ENCODE measurements around the gene AFAP1.
"Not testable (repeated sequence)": the region's sequence is repeated elsewhere in the genome, so short reads cannot be mapped to it uniquely, and the experiment has no call there.

The AFAP1 gene

GRCh38 chr4:7918981-7919380 lies 20.7 kb downstream of the AFAP1 start:
- no peak for DNase-seq (ENCODE audit: low read depth in 3 of 3, low spot score in 1 of 3)

DNA sequence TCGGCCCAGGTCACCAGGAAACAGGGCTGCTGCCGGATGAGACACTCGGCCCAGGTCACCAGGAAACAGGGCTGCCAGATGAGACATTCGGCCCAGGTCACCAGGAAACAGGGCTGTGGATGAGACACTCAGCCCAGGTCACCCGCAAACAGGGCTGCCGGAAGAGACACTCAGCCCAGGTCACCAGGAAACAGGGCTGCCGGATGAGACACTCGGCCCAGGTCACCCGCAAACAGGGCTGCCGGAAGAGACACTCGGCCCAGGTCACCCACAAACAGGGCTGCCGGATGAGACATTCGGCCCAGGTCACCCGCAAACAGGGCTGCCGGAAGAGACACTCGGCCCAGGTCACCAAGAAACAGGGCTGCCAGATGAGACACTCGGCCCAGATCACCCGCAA lies 21.5 kb downstream of the AFAP1 start:
- DNase-seq (ENCODE audit: low read depth in 3 of 3, low spot score in 1 of 3), result not testable (repeated sequence)

- DNase-seq (ENCODE audit: low read depth in 3 of 3, low spot score in 1 of 3), result no peak
Measured at GRCh38 chr4:7917669-7918068, 22.0 kb downstream of the AFAP1 start.

DNA sequence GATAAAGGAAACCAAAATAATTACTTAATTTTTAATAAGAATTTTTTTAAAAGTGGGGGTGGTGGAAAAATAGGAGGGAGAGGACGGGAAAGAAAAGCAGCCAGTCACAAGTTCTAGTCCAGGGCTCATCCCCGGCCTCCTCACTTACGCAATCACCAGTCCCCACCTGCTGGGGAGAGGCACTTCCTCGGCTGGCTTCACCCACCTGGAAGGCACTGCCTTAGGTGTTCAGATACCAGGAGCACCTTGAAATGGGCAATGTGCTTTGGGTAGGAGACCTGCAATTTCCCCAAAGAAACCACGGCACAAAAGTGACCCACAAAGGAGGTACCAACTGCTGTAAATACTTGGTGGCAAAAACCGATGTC lies 23.8 kb downstream of the AFAP1 start:
- DNase-seq (ENCODE audit: low read depth in 3 of 3, low spot score in 1 of 3), result no peak

DNA sequence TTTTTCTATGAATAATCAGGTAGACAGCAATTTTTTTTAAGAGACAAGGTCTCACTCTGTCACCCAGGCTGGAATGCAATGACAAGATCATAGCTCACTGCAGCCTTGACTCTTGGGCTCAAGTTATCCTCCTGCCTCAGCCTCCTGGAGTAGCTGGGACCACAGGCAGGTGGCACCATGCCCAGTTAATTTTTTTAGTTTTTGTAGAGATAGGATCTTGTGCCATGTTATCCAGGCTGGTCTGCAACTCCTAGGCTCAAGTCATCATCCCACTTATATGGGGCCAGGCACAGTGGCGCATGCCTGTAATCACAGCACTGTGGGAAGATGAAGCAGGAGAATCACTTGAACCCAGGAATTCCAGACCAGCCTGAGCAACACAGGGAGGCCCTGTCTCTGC lies 26.8 kb downstream of the AFAP1 start:
- no peak for DNase-seq (ENCODE audit: low read depth in 3 of 3, low spot score in 1 of 3)

GRCh38 chr4:7910952-7911578 lies 28.6 kb downstream of the AFAP1 start:
- DNase-seq (ENCODE audit: low read depth in 3 of 3, low spot score in 1 of 3), result no peak

- no peak for DNase-seq (ENCODE audit: low read depth in 3 of 3, low spot score in 1 of 3)
Measured at GRCh38 chr4:7910263-7910896, 29.3 kb downstream of the AFAP1 start.

GRCh38 chr4:7909463-7910262 lies 30.0 kb downstream of the AFAP1 start:
- no peak for DNase-seq (ENCODE audit: low read depth in 3 of 3, low spot score in 1 of 3)

GRCh38 chr4:7908668-7909067 lies 31.0 kb downstream of the AFAP1 start:
- DNase-seq (ENCODE audit: low read depth in 3 of 3, low spot score in 1 of 3), result no peak

DNA sequence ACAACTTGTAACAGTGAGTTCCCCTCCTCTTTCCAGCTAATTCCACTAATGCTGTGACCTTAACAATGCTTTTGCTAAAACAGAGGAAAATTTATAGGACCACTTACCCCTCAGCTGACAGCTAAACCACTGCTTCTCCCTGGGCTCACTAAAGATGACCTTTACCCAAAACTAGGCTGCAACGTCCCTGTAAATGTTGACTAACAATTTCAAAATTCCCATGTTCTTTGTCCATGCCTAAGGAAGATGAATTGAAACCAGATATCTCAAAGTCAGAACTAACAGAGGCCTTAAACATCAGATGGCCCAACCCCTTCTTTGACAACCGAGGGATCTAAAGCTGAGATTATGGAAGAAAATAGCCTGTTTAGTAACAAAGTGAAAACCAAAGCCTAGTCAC lies 32.5 kb downstream of the AFAP1 start:
- DNase-seq (ENCODE audit: low read depth in 3 of 3, low spot score in 1 of 3), result no peak

DNA sequence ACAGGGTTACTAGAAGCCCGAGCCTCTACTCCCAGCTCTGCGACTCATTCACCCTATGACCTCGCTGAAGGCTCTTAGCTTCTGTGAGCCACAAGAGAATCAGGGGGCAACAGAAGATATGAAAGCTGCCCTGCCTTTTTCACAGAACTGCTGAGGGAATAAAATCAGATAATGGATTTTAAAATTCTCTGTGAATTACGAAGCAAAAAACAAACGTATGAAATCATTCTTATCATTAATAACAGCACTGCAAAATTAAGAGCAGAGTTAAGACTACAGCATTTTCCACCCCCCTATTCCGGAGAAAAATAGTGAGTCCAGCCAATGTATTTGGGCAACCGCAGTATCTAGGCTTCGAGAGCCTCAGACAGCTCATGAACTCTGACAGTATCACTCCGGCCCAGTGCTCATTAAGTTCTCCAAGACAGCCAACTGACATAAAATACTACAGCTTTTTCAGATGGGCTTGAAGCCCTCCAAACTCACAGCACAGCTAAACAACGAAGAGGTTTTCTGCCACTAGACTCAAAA lies 33.4 kb downstream of the AFAP1 start:
- no peak for DNase-seq (ENCODE audit: low read depth in 3 of 3, low spot score in 1 of 3)

- DNase-seq (ENCODE audit: low read depth in 3 of 3, low spot score in 1 of 3), result no peak
Measured at GRCh38 chr4:7904952-7905915, 34.4 kb downstream of the AFAP1 start.

GRCh38 chr4:7903791-7904516 lies 35.7 kb downstream of the AFAP1 start:
- no peak for DNase-seq (ENCODE audit: low read depth in 3 of 3, low spot score in 1 of 3)

DNA sequence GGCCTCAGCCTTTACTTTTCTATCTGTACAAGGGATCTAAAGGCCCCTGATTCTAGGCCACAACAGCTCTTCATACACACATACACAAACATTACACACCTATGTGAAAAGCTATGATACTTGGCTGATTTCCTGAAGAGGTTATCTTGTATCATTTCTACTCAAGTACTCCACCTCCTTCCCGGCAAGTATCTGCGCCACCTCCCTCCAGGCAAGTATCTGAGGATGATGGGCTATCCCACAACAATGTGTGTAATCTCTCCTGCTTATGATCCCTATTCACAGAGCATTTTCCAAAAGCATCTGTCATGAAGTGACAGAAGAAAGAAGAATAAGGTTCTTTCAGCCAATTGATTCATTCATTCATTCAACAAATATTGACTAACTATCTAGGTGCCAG lies 36.8 kb downstream of the AFAP1 start:
- DNase-seq (ENCODE audit: low read depth in 3 of 3, low spot score in 1 of 3), result no peak

- DNase-seq (ENCODE audit: low read depth in 3 of 3, low spot score in 1 of 3), result no peak
Measured at GRCh38 chr4:7902101-7902553, 37.5 kb downstream of the AFAP1 start.

GRCh38 chr4:7901311-7901885 lies 38.3 kb downstream of the AFAP1 start:
- no peak for DNase-seq (ENCODE audit: low read depth in 3 of 3, low spot score in 1 of 3)

DNA sequence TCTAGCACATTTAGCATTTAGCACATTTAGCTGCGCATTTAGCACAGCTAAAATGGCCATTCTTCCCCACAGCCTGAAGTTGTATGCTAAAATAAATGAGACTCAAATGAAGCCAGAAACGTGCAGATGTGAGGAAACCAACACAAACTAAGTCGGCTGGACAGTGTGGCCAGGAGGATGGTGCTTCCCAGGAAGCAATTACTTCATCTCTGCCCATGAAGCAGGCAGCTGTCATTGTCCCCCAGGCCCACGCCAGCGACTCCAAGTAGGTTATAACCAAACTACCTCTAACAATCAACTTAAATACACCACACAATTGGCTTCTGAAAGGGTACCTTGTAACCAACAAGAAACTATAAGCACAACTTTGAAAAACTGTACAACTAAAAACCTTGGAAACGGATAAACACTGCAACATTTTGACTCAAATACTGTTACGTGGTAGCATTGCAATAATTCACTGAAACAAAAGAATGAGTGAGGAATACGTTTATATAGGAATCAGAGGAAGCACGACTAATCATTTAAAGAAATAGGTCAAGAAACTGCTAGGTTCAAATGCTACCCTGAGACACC lies 39.2 kb downstream of the AFAP1 start:
- DNase-seq (ENCODE audit: low read depth in 3 of 3, low spot score in 1 of 3), result no peak

DNA sequence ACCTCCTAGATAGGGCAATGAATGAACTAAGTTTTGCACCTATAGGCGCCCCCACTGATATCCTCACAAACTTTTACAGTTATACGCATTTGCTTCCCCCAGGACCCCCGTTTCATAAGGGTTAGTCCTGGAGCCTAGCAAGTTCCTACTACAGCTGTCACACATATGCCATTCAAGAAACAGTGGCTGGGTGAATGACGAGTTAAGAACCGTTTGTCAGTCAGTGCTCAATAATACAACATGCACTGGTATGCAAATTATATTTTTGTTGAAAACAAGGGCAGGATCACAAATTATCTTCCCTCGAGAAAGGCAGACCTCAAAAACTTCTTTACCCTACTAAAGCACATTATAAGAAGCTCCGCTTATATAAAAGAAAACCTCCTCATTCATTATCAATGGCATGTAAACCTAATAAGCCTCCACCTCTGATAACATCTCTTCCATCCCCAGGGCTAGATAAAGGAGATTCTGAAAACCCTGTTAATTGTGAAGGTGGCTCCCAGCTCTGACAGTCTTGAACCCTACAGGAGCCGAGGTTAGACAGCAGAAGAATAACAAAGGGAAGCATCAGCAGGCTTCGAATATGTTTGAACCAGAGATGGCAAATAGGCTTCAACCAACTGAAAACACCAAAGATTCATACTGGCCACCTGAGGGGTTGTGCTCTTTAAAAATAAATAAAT lies 40.3 kb downstream of the AFAP1 start:
- no peak for DNase-seq (ENCODE audit: low read depth in 3 of 3, low spot score in 1 of 3)

DNA sequence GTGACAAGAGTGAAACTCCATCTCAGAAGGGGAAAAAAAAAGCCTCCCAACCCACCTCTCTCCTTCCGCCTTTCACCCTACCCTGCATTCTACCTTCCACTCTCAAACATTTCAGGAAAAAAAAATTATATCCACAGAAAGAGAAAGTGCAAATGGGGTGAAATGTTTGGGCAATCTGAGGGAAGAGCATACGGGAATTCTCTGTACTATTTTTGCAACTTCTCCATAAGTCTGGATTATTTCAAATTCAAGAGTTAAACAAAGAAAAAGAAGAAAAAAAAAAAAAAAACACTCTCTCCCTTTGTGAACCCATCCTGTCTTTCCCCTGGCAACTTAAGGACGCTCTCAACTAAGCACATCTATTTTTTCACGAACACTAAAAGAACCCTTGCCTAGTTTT lies 41.3 kb downstream of the AFAP1 start:
- no peak for DNase-seq (ENCODE audit: low read depth in 3 of 3, low spot score in 1 of 3)
